Pulmonary artery endothelial cell (primary cell): Measurements from ENCODE around the gene MSANTD1. TPM values are rescaled to one million over a fixed set of nuclear protein-coding genes. Genes with fewer than 3 reads are reported as not detected.

Experiments
- DNase-seq: peaks from one replicate; pipeline ENCODE4 v3.0.0-alpha.2; 2011; ENCODE audit warnings: low read depth, low spot score
- total RNA-seq: library from RNA; depleted of rRNA; stranded (reverse); fragments of >200 nt; gene quantifications from 2 replicates; pipeline ENCODE4 v1.2.3, GENCODE V29; 2014

Gene MSANTD1
- total RNA-seq, 1 donor from 2014 or later: 0.07 TPM

DNA sequence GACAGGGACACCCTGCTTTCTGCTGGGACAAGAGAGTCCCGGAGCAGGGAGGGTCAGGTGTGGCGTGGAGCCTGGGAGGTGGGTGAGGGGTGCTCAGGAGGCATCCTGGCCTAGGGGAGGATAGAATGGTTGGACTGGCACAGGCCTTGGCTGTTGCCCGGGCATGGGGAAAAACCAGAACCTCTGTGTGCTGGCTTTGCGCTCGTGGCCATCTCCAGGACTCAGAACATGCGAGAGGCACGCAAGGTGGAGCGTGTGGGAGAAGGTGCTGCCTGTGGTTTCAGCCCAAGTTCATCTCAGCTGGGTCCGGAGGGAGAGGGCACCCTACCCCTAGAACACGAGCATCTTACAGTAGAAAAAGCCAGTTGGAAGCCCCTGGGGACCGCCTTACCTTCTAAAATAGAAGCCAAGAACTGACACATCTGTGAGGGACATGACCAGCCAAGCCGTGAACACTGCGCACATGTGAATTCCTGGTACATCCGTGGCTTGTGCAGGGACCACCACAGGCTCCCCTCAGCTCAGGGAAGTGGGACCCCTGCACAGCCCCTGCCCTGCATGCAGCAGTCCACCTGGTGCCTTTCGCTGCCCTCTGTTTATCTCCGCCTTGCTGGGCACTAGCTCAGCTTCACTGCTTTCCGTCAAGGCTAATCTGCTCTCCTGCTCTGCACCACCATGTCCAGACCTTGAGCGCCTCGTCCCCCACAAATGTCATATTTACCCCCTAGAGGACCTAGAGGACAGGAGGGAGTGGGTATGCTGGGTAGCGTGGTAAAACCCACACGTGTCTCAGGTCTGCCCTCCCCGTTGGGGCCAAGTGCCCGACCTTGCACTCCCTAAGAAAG, 13.5 kb downstream of the MSANTD1 start:
- DNase-seq: no peak

GRCh38 chr4:3263053-3263875, 14.3 kb downstream of the MSANTD1 start:
- DNase-seq: no peak

- DNase-seq: no peak
Observed at GRCh38 chr4:3263876-3264193, 14.9 kb downstream of the MSANTD1 start.

GRCh38 chr4:3266076-3266475, 17.1 kb downstream of the MSANTD1 start:
- no peak for DNase-seq

- DNase-seq: no peak
Observed at GRCh38 chr4:3267576-3268394, 18.8 kb downstream of the MSANTD1 start.

GRCh38 chr4:3268395-3269104, 19.6 kb downstream of the MSANTD1 start:
- DNase-seq: no peak

DNA sequence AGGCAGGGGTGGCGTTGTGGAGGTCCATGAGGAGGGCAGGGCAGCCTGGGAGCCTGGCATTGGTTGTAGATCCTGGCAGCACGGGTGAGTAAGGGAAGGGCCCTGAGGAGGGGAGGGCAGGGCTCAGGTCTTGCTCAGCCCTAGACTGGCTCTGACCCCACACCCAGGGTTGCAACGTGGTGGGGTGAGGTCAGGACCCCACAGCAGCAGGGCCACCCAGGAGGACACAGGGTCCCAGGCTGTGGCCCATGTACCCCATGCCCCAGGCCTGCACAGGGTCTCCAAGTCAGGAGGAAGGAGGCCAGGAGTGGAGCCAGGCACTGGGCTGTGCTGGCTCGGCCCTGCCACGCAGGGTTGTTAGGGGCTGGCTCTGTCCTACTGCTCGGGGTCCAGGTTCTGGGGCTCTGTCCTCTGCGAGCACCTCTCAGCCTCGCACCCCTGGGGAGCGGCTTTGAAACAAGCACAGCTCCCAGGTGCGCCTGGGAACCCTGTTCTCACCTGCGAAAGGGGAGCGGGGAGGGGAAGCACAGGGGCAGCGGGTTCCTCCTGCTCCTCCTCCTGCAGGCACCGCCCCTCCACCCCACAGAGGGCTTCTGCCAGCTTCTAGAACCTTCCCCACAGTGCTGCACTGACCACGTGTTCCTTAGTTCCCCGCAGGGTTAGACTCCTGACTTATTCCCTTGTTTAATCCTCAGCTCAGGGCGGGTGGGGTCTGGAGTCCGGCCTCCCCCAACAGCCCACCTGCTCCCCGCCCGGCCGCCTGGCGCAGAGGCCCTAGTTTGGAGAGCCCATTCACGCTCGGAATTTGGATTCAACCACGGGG, 20.4 kb downstream of the MSANTD1 start:
- DNase-seq: no peak

DNA sequence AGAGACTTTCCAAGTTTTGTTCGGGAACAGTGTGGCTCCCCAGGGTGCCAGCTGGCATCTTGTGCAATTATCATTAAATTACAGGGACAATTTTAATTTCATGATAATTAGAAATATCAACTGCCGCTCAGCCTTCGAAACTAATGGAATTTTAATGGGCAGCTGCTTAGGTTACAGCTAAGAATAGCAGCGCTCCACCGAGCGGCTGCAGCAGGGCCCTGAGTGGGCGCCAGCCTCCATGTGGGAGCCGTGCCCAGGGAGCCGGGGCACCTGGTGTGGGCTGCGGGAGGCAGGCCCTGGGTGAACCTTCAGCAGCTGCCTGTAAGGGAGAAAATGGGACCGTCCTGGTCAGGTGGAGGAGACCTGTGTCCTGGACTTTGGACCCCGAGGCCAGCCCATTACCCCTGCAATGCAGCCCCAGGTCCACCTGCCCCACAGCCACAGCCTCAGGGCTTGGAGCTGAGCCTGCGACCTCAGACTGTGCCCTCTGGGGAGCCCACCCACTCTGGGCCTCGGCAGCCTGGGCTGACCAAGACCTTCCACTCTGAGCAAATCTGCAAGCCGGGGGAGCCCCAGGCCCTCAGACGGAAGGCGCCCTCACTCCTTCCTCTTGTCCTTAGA, 21.1 kb downstream of the MSANTD1 start:
- no peak for DNase-seq

DNA sequence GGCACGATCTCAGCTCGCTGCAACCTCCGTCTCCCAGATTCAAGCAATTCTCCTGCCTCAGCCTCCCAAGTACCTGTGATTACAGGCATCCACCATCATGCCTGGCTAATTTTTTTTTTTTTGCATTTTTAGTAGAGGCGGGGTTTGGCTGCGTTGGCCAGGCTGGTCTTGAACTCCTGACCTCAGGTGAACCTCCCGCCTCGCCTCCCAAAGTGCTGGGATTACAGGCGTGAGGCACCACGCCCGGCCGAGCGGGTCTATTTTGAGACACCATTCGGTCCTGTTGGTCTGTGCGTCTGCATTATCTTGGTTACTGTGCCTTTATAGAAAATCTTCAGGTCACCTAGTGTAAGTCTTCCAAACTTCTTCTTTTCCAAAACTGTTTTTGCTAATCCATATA, 22.2 kb downstream of the MSANTD1 start:
- no peak for DNase-seq

DNA sequence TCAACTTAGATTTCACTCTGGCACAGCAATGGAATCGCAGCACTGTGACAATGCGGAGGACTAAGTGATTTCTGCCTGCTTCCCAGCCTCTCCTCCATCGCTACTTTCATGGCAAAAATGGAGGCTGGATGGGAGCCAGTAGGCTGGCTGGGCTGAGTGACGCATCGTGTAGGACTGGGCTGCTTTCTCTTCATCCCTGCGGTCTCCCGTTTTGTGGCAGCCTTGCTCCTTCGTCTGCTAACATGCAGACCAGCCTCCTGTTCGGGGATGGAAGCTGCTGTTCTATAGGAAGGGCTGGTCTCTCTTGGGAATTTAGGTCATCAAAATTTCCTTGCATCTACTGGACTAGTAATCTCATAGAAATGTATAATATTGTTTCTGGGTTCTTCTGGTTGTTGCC, 28.0 kb downstream of the MSANTD1 start:
- DNase-seq: no peak

DNA sequence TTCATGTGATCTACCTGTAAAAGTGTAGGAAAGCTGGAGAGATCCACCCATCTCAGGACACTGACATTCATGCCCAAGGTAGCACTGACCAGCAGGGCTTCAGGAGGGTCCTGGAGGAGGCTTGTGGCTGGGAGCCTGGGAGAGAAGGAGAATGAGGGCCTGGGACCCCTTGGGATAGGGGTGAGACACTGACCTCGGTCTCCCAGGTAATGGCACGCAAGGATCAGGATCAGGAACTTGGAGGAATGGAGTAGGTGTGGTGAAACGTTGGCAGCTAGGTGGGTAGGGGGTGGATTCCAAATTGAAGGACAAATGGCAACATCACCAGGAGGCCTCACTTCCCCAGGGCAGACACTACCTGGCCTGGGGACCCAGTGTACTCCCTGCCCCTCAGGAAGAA, 31.5 kb downstream of the MSANTD1 start:
- DNase-seq: no peak

GRCh38 chr4:3283483-3283882, 34.5 kb downstream of the MSANTD1 start:
- no peak for DNase-seq

GRCh38 chr4:3283916-3284315, 35.0 kb downstream of the MSANTD1 start:
- DNase-seq: no peak

- DNase-seq: no peak
Observed at GRCh38 chr4:3284734-3285557, 36.0 kb downstream of the MSANTD1 start.

- DNase-seq: no peak
Observed at GRCh38 chr4:3285558-3286334, 36.8 kb downstream of the MSANTD1 start.

DNA sequence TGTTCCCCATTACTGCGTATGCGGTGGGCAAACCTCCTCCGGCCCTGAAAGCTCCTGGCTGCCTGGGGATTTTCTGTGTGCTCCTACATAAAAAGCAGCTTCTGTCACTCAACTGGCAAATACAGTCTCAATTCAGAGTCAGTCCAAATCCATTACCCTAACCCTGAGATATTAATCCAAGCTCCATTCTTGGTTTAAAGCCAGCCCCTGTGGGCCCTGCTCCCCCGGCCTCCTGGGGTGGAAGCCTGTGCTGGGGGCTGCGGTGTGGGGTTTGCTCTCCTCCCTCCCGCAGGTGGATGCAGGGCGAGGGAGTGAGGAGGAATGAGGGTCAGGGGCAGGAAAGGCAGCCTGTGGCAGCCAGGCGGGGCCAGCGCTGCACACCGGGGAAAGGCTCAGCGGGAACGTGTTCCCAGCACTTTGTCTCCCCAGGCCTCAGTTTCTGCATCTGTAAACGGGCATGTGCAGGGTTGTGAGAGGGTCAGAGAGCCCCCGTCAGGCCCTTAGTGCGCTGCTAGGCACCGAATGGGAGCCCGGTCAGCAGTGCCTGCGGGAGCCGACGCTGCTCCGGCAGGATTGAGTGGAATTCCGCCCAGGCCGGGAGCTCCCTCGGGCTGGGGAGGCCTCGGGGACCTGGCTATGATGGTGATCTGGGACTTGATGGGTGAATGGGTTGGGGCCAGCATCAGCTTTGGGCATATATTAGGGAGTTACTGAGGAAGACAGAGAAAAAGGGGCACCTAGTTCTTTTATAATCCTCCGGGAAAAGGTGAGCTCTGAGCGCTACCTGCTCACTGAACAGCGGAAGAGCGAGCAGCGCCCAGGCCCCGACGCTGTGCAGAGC, 37.6 kb downstream of the MSANTD1 start:
- no peak for DNase-seq

DNA sequence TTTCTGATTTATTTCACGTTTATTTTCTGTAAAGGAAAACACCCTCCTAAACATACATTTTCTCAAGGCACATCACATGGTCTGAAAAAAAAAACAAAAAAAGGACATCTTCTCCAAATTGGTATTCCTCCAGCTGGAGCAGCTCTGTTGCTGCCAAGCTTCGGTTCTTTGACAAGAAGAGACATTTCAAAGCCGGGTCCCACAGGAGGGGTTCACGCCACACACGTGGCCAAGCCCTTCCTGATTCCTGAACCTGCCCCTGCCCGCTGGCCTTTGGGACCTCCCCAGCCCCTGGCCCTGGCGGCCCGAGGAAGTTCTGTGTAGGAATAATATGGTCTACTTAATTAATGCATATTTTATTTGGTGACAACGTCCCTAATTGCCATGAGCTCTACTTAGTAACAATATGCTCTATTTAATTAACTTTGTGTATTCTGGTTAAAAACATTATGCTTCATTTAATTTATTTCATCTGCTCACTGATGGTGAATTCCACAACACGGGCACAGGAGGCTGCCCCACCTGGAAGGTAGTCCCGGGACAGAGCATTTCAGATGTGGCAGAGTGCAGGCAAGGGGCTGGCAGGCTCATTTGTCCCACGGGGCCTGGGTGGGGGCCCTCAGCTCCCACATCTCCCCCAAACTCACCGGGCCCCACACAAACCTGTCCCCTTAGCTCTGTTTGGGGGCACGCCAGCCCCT, 38.5 kb downstream of the MSANTD1 start:
- no peak for DNase-seq
